Stimulated activated naive CD8-positive, alpha-beta T cell treated with anti-CD3 and anti-CD28 coated beads, Interleukin-15, Interleukin-2, amounts not matched to agents 100 ng/mL and 50 ng/mL, for 24 hours (primary cell): ENCODE measurements around the gene MIP.
"Not testable (repeated sequence)": the region's sequence is repeated elsewhere in the genome, so short reads cannot be mapped to it uniquely, and the experiment has no call there.

Experiments
- H3K27ac Mint-ChIP-seq: one replicate; pipeline ENCODE4 v1.8.0; 2021; ENCODE audit warnings: mild to moderate bottlenecking, mixed read lengths
- H3K27me3 Mint-ChIP-seq: one replicate; pipeline ENCODE4 v1.8.0; 2021; ENCODE audit warnings: mixed read lengths
- H3K36me3 Mint-ChIP-seq: one replicate; pipeline ENCODE4 v1.8.0; 2021; ENCODE audit warnings: low read depth, mixed read lengths
- H3K4me1 Mint-ChIP-seq: one replicate; pipeline ENCODE4 v1.8.0; 2021; ENCODE audit warnings: low read depth, mixed read lengths
- H3K4me3 Mint-ChIP-seq: one replicate; pipeline ENCODE4 v1.8.0; 2021; ENCODE audit warnings: mild to moderate bottlenecking, mixed read lengths
- H3K9me3 Mint-ChIP-seq: one replicate; pipeline ENCODE4 v1.8.0; 2021; ENCODE audit warnings: mixed read lengths

The MIP gene

DNA sequence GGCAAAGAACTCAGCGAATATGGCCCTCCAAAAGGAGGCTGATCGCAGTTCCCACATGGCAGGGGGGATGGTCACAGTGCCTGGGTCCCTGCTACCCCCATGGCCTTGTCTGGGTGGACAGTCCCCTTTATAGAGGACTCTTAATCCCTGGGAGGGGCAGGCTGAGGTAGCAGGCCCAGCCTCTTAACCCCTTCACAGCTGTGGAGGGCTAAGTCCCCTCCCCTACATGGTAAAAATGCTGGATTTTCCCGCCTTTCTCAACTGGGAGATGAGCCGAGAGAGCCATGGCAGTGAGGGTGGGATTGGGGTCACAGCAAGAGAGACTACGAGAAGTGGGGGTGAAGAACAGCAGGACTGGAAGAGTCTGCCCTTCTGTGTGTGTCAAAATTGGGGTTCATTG, at the start of gene MIP:
MIP (minus strand) TSS at position 101 of the 400 bp plus-strand sequence; CDS start at position 57, 44 bp downstream.
- Mint-ChIP-seq H3K4me3 (no peak within 1 kb of the TSS), H3K27ac (no peak within 1 kb of the TSS), H3K9me3 (no peaks in the 10 kb centered on the region), H3K27me3 (no peaks in the 10 kb centered on the region), H3K4me1 (peaks cover 6% of the 10 kb centered on the region), H3K36me3 (no peaks in the 10 kb centered on the region)

DNA sequence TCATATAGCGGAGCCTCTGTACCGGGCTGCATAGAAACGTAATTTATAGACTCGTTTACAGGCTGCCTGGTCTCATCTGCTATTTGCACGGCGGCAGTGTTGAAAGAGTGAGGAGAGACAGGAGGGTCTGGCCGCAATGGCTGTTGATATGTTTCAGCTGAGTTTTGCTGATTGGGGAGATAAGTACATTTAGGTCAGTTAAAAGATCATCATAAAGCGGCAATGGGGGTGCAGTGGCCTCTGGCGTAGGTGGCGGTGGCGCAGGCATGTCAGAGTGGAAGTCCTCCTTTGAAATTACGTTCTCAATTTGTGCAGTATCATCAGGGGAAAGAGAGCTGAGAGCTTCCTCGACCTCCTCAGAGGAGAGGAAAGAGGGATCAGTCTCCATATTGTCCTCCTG, 45.4 kb upstream of the MIP start:
- not testable (repeated sequence) for H3K27me3 Mint-ChIP-seq, H3K27ac Mint-ChIP-seq, H3K4me3 Mint-ChIP-seq

DNA sequence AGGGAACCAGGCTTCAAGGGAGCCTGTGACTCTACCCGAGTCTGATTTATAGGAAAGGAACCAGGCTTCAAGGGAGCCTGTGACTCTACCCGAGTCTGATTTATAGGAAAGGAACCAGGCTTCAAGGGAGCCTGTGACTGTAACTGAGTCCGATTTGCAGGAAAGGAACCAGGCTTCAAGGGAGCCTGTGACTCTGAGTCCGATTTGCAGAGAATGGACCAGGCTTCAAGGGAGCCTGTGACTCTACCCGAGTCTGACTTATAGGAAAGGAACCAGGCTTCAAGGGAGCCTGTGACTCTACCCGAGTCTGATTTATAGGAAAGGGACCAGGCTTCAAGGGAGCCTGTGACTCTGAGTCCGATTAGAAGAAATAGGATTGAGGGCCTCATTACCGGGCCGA, 45.0 kb upstream of the MIP start:
- not testable (repeated sequence) for H3K4me1 Mint-ChIP-seq, H3K9me3 Mint-ChIP-seq, H3K27me3 Mint-ChIP-seq, H3K4me3 Mint-ChIP-seq, H3K36me3 Mint-ChIP-seq, H3K27ac Mint-ChIP-seq

More for the DNA sequence above, 45.4 kb upstream of the MIP start:
- H3K9me3 Mint-ChIP-seq, H3K4me1 Mint-ChIP-seq, H3K36me3 Mint-ChIP-seq: not testable (repeated sequence)

DNA sequence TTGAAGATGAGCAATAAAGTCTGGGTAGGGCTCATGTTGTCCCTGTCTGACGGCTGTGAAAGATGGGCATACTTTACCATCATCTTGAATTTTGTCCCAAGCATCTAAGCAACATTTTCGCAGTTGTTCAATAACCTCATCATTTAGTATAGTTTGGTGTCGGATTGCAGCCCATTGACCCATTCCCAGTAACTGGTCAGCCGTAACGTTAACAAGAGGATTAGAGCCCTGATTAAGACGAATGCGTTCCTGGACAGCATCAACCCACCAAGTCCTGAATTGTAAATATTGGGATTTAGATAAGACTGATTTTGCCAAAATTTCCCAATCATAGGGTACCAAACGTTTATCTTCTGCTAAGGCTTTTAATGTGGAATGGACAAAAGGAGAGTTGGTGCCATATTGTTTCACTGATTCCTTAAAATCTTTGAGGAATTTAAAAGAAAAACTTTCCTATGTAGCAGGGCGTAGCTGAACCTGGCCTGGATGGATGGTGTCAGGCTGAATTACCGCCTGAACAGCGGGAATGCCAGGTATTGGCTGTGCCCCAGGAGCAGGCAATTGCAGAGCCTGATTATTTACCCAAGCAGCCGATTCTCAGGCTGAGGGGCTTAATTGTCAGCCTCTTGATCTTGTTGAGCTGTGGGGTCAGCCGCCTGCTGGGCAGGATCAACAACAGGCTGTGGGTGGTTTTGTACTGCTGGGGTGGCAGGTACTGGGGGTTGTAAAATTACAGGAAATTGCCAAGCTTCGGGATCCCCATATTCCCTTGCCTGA, 43.9 kb upstream of the MIP start:
- not testable (repeated sequence) for H3K36me3 Mint-ChIP-seq, H3K4me3 Mint-ChIP-seq, H3K9me3 Mint-ChIP-seq, H3K4me1 Mint-ChIP-seq, H3K27ac Mint-ChIP-seq, H3K27me3 Mint-ChIP-seq

DNA sequence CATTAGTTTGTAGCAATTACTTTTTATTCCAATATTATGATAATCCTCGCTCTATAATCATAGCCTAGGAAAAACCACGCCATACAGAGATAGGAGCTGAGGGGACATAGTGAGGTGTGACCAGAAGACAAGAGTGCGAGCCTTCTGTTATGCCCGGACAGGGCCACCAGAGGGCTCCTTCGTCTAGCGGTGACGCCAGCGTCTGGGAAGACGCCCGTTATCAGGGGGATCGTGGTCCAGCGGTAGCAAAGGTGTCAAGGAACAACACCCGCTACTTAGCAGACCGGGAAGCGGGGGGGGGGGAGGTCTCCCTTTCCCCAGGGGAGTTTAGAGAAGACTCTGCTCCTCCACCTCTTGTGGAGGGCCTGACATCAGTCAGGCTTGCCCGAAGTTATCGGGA, 42.2 kb upstream of the MIP start:
- H3K4me3 Mint-ChIP-seq, H3K27me3 Mint-ChIP-seq, H3K27ac Mint-ChIP-seq, H3K9me3 Mint-ChIP-seq, H3K4me1 Mint-ChIP-seq, H3K36me3 Mint-ChIP-seq: not testable (repeated sequence)

DNA sequence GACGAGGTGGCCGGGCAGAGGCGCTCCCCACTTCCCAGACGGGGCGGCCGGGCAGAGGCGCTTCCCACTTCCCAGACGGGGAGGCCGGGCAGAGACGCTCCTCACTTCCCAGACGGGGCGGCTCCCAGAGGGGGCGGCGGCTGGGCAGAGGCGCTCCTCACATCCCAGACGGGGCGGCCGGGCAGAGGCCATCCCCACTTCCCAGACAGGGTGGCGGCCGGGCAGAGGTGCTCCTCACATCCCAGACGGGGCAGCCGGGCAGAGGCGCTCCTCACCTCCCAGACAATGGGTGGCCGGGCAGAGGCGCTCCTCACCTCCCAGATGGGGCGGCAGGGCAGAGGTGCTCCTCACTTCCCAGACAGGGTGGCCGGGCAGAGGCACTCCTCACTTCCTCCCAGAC, 40.0 kb upstream of the MIP start:
- H3K27ac Mint-ChIP-seq, H3K4me3 Mint-ChIP-seq, H3K9me3 Mint-ChIP-seq, H3K36me3 Mint-ChIP-seq, H3K4me1 Mint-ChIP-seq: not testable (repeated sequence)
- H3K27me3 Mint-ChIP-seq: peaks cover 31% of the 10 kb centered on the region

DNA sequence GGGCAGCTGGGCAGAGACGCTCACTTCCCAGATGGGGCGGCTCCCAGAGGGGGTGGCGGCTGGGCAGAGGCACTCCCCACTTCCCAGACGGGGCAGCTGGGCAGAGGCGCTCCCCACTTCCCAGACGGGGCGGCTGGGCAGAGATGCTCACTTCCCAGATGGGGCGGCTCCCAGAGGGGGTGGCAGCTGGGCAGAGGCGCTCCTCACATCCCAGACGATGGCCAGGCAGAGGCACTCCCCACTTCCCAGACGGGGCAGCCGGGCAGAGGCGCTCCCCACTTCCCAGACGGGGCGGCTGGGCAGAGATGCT, 39.6 kb upstream of the MIP start:
- not testable (repeated sequence) for H3K4me3 Mint-ChIP-seq, H3K9me3 Mint-ChIP-seq, H3K4me1 Mint-ChIP-seq, H3K36me3 Mint-ChIP-seq, H3K27ac Mint-ChIP-seq
- peaks cover 34% of the 10 kb centered on the region for H3K27me3 Mint-ChIP-seq

DNA sequence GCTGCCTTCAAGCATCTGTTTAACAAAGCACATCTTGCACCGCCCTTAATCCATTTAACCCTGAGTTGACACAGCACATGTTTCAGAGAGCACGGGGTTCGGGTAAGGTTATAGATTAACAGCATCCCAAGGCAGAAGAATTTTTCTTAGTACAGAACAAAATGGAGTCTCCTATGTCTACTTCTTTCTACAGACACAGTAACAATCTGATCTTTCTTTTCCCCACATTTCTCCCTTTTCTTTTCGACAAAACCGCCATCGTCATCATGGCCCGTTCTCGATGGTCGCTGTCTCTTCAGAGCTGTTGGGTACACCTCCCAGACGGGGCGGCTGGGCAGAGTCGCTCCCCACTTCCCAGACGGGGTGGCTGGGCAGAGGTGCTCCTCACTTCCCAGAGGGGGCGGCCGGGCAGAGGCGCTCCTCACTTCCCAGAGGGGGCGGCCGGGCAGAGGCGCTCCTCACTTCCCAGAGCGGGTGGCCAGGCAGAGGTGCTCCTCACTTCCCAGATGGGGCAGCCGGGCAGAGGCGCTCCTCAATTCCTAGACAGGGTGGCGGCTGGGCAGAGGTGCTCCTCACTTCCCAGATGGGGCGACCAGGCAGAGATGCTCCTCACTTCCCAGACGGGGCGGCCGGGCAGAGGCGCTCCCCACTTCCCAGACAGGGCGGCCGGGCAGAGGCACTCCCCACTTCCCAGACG, 39.1 kb upstream of the MIP start:
- H3K9me3 Mint-ChIP-seq, H3K27ac Mint-ChIP-seq, H3K4me3 Mint-ChIP-seq, H3K4me1 Mint-ChIP-seq, H3K36me3 Mint-ChIP-seq: not testable (repeated sequence)
- peaks cover 39% of the 10 kb centered on the region for H3K27me3 Mint-ChIP-seq

DNA sequence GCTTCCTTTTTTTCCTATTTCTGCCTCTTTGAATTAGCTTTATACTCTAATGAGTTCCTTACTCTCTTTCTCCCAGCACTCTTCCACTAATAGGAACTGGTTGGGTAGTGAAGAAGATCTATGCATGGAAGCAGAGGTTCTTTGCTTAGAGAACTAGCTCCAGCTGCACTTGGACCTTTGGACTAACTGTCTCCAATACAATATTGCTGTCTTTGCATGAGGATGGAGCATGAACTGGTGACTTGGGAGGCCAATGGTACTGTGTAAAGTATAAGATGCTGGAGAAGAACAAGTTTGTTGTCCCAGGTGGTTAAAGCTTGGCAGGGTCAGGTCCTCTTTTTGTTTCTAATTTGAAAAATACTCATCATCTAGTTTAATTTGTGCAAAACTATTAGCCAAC, 35.9 kb upstream of the MIP start:
- H3K27ac Mint-ChIP-seq: no peak overlapping the region
- peaks cover 45% of the 10 kb centered on the region for H3K27me3 Mint-ChIP-seq
- no peak overlapping the region for H3K4me3 Mint-ChIP-seq
- peaks cover 18% of the 10 kb centered on the region for H3K4me1 Mint-ChIP-seq
- H3K9me3 Mint-ChIP-seq: no peaks in the 10 kb centered on the region
- no peaks in the 10 kb centered on the region for H3K36me3 Mint-ChIP-seq

DNA sequence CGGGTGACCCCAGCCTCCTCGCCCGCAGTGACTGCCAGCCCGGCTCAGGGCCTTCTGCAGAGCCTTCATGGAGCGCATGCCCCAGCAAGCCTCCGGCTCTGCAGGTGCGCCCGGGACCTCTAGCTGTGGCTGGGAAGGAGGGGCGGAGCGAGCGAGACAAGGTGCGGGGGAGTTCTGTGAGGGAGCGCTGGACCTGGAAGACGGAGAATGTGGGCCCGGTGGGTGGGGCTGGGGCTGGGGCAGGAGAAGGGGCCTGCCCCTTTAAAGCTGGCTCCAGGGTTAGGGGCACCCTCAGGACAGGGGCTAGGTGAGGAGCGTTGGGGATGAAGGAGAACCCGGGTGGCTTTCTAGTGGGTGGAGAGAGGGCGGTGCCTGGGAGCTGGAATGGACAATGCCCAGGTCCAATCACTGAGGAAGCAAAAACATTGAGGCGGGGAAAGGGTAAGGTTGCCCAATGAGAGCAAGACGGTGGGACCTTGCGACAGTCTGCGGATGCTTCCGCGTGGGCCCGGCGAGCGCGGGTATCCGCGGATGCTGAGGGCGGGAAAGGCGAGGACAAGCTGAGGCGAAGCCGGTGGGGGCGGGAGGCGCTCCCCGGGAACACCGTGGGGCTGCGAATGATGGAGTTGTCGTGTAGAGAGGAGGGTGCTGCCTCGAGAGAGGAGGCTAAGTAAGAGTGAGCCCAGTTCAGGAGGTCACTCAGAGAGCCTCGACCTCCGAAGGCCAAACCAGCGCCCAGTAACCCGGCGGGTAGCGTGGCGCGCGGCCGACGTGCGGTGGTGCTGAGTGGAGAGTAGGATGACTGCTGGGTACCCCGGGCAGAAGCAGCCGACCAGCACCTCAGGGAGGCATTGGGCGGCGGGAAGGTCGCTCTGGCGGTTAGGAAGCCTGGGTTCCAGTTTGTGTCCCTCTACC, 33.8 kb upstream of the MIP start, which contains the start of gene GLS2:
GLS2 (minus strand) TSS at position 121 of the 915 bp plus-strand sequence; CDS start at position 78, 43 bp downstream.
- H3K4me3 Mint-ChIP-seq: peak within 1 kb of the TSS; percentile 80

DNA sequence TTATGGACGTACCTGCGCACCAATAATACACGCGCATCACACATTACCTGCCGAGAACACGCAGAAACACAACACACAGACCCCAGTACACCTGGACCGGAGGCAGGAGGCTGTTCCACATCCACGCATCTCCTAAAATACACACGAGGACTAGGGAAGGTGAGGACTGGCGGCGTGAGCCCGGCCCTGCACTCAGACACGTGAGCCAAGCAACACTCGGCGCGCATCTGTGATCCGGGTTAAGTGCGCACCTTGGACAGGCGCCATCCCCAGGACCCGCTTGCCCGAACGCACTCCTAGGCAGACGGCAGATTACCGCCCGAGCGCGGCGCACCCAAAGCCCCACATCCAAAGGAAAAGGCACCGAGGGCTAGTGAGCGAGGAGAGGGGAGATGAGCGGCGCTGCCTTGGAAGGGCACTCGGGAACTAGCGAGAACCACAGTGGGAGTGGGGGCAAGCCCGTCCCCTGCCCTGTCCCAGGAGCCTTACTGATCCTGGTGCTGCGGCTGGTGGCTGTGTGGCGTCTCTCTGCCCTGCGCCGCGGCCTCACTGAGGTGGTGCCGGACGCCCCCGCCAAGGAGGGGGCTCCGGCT, 33.1 kb upstream of the MIP start:
- Mint-ChIP-seq H3K27me3 (peaks cover 42% of the 10 kb centered on the region), H3K36me3 (no peaks in the 10 kb centered on the region), H3K27ac (no peak overlapping the region), H3K4me3 (peak overlapping the region; percentile 80), H3K9me3 (no peaks in the 10 kb centered on the region), H3K4me1 (peaks cover 18% of the 10 kb centered on the region)

More for the DNA sequence above, 33.8 kb upstream of the MIP start, which contains the start of gene GLS2:
- Mint-ChIP-seq H3K36me3 (no peaks in the 10 kb centered on the region), H3K27ac (no peak within 1 kb of the TSS), H3K4me1 (peaks cover 18% of the 10 kb centered on the region), H3K27me3 (peaks cover 45% of the 10 kb centered on the region), H3K9me3 (no peaks in the 10 kb centered on the region)

DNA sequence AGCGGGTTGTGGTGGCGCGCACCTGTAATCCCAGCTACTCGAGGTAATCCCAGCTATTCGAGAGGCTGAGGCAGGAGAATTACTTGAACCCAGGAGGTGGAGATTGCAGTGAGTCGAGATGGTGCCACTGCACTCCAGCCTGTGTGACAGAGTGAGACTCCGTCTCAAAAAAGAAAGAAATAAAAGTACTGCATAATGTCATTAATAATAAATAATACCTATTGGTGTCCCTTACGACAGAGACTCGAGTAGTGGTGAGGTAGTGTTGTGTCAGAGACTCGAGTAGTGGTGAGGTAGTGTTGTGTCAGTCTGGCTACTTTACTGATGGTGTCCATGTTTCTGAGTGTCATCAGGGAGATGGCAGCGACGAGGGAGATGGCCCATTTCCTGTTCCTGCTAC, 32.2 kb upstream of the MIP start:
- Mint-ChIP-seq H3K4me3 (peak overlapping the region; percentile 37), H3K4me1 (peaks cover 18% of the 10 kb centered on the region), H3K36me3 (no peaks in the 10 kb centered on the region), H3K27me3 (peaks cover 38% of the 10 kb centered on the region), H3K9me3 (no peaks in the 10 kb centered on the region), H3K27ac (no peak overlapping the region)

DNA sequence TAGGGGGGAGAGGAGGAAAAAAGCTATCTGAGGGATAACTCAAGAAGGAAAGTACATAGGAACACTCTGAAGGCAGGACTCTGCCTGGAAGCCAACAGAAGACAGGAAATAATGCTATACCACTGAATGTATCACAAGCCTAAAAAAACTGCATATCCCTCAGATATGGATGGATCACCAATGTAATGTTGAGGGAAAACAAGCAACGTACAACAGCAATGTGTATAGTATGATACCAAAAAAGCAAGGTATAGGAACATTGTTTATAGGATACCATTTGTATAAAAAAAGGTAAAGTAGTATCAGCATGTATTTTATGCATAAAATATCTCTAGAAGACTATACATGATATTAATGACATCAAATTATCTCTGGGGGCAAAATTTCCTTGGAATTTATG, 30.1 kb upstream of the MIP start:
- H3K4me3 Mint-ChIP-seq: no peak overlapping the region

DNA sequence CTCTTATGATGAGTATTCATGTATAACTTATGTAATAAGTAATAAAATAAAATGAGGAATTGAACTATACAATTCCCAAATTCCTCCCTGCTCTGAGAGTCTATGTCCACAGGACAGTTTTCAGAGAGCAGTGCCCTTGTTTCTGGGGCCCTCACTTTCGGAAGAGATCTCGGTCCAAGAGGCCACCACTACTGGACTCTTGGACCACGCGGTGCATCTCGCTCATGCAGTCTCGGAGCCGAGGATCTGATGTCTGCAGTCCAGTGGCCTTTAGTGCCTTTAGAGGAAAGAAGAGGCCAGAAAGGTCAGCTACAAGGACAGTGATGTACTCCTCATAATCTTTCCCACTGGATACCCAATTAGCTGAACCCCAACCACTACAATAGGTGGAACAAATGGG, 25.2 kb upstream of the MIP start:
- no peaks in the 10 kb centered on the region for H3K9me3 Mint-ChIP-seq
- peaks cover 3% of the 10 kb centered on the region for H3K36me3 Mint-ChIP-seq
- H3K4me1 Mint-ChIP-seq: peaks cover 11% of the 10 kb centered on the region
- no peak overlapping the region for H3K4me3 Mint-ChIP-seq
- no peaks in the 10 kb centered on the region for H3K27me3 Mint-ChIP-seq
- no peak overlapping the region for H3K27ac Mint-ChIP-seq

More for the DNA sequence above, 30.1 kb upstream of the MIP start:
- no peaks in the 10 kb centered on the region for H3K9me3 Mint-ChIP-seq
- H3K27ac Mint-ChIP-seq: no peak overlapping the region
- peaks cover 29% of the 10 kb centered on the region for H3K4me1 Mint-ChIP-seq
- H3K27me3 Mint-ChIP-seq: peaks cover 17% of the 10 kb centered on the region
- H3K36me3 Mint-ChIP-seq: no peaks in the 10 kb centered on the region
